Smooth muscle cell (in vitro differentiated cells): ENCODE measurements around the gene TBCK. TPM values are rescaled to one million over a fixed set of nuclear protein-coding genes. Genes with fewer than 3 reads are reported as not detected.

ENCODE experiments used
- DNase-seq: peaks from one replicate; lab custom pipeline; 2025; ENCODE audit not compliant: unreplicated experiment; lab: John Stamatoyannopoulos, UW
- H2AFZ ChIP-seq: fragments of 200-600 bp; sonication (generic); 2 replicates; pipeline ENCODE4 v1.6.0; 2016; ENCODE audit warnings: antibody characterized with exemption, low read depth, mild to moderate bottlenecking
- H3F3A ChIP-seq: fragments of 200-600 bp; sonication (generic); 2 replicates; pipeline ENCODE4 v1.6.0; 2017; ENCODE audit warnings: antibody characterized with exemption, low read depth
- H3K27ac ChIP-seq: fragments of 200-600 bp; sonication (generic); 2 replicates; pipeline ENCODE4 v1.5.1; 2016; ENCODE audit warnings: low read depth, mild to moderate bottlenecking
- H3K27me3 ChIP-seq: fragments of 200-600 bp; sonication (generic); 2 replicates; pipeline ENCODE4 v1.6.1; 2016; ENCODE audit warnings: low read depth, mild to moderate bottlenecking
- H3K36me3 ChIP-seq: fragments of 200-600 bp; sonication (generic); 2 replicates; pipeline ENCODE4 v1.5.1; 2016; ENCODE audit warnings: low read depth
- H3K4me1 ChIP-seq: fragments of 200-600 bp; sonication (generic); 2 replicates; pipeline ENCODE4 v1.5.1; 2016; ENCODE audit warnings: low read depth
- H3K4me2 ChIP-seq: fragments of 200-600 bp; sonication (generic); 2 replicates; pipeline ENCODE4 v1.6.0; 2016; ENCODE audit warnings: mild to moderate bottlenecking
- H3K4me3 ChIP-seq: fragments of 200-600 bp; sonication (generic); 2 replicates; pipeline ENCODE4 v1.5.1; 2016; ENCODE audit warnings: mild to moderate bottlenecking
- H3K79me2 ChIP-seq: fragments of 200-600 bp; sonication (generic); 2 replicates; pipeline ENCODE4 v1.6.0; 2016; ENCODE audit warnings: low read depth, mild to moderate bottlenecking
- H3K9ac ChIP-seq: fragments of 200-600 bp; sonication (generic); 2 replicates; pipeline ENCODE4 v1.6.0; 2016; ENCODE audit warnings: low read depth
- H3K9me3 ChIP-seq: fragments of 200-600 bp; sonication (generic); replicated peaks from 2 replicates; pipeline ENCODE4 v1.5.1; 2016; ENCODE audit warnings: low read depth
- H4K20me1 ChIP-seq: fragments of 200-600 bp; sonication (generic); 2 replicates; pipeline ENCODE4 v1.6.0; 2016; ENCODE audit warnings: low read depth
- CTCF ChIP-seq: fragments of 200-600 bp; sonication (generic); IDR thresholded peaks from 2 replicates; pipeline ENCODE4 v1.5.1; 2017; ENCODE audit warnings: borderline replicate concordance, mild to moderate bottlenecking, antibody characterized with exemption; ENCODE audit not compliant: insufficient read depth, poor library complexity, severe bottlenecking
- whole genome bisulfite sequencing: methylation state at CpG from one replicate; pipeline ENCODE4 v1.1.7; 2016; ENCODE audit warnings: low lambda C conversion rate; 5-methylcytosine and 5-hydroxymethylcytosine counted together
- polyA plus RNA-seq: library from polyadenylated mRNA; unstranded; fragments of >200 nt; fragmentation: Nextera tagmentation; extraction: Ambion mirVana; gene quantifications from 2 replicates; pipeline ENCODE4 v1.2.1, GENCODE V29; 2016
- total RNA-seq: library from RNA; depleted of rRNA; stranded (reverse); fragments of >200 nt; gene quantifications from 2 replicates; pipeline ENCODE4 v1.2.3, GENCODE V29; 2014

TBCK gene
- total and polyA plus RNA-seq, 2 experiments from 2014 or later = 10.0 to 28.1 TPM

- Histone ChIP-seq H3F3A (no peaks in the 10 kb centered on the region), H3K4me3 (no peak overlapping the region), H3K27ac (no peak overlapping the region), H3K79me2 (peaks cover 36% of the 10 kb centered on the region), H3K4me2 (no peak overlapping the region), H3K27me3 (no peaks in the 10 kb centered on the region), H3K9me3 (no peaks in the 10 kb centered on the region), H3K9ac (no peak overlapping the region), H2AFZ (no peak overlapping the region), H3K36me3 (peaks cover 25% of the 10 kb centered on the region), H4K20me1 (peaks cover 17% of the 10 kb centered on the region), H3K4me1 (no peaks in the 10 kb centered on the region)
- no peak for DNase-seq
- TF ChIP-seq CTCF = no peak
- WGBS = 98% methylated on average over 1 of the region's 1 CpG
These were observed 24.8 kb upstream of the TBCK start for GRCh38 chr4:106340774-106341173.

- Histone ChIP-seq H3K9ac (no peak overlapping the region), H2AFZ (no peak overlapping the region), H3K79me2 (peaks cover 36% of the 10 kb centered on the region), H3K4me2 (no peak overlapping the region), H3K27ac (no peak overlapping the region), H3K4me1 (no peaks in the 10 kb centered on the region), H3K36me3 (peaks cover 26% of the 10 kb centered on the region), H3K27me3 (no peaks in the 10 kb centered on the region), H3K4me3 (no peak overlapping the region), H3K9me3 (no peaks in the 10 kb centered on the region), H3F3A (no peaks in the 10 kb centered on the region), H4K20me1 (peaks cover 10% of the 10 kb centered on the region)
- TF ChIP-seq CTCF = no peak
- no peak for DNase-seq
- WGBS = 100% methylated on average over 4 of the region's 4 CpGs
These were observed 23.4 kb upstream of the TBCK start for GRCh38 chr4:106339431-106339830.

- Histone ChIP-seq H3F3A (no peaks in the 10 kb centered on the region), H3K36me3 (peaks cover 29% of the 10 kb centered on the region), H3K4me1 (no peaks in the 10 kb centered on the region), H4K20me1 (peaks cover 3% of the 10 kb centered on the region), H3K4me2 (no peak overlapping the region), H3K4me3 (no peak overlapping the region), H3K27ac (no peak overlapping the region), H3K9me3 (no peaks in the 10 kb centered on the region), H2AFZ (no peak overlapping the region), H3K9ac (no peak overlapping the region), H3K79me2 (peaks cover 36% of the 10 kb centered on the region), H3K27me3 (no peaks in the 10 kb centered on the region)
- DNase-seq = no peak
- whole genome bisulfite sequencing = 97% methylated on average over 3 of the region's 3 CpGs
- TF ChIP-seq CTCF = no peak
These were observed 22.7 kb upstream of the TBCK start for GRCh38 chr4:106338671-106339070.

- H3K4me2 ChIP-seq = no peak overlapping the region
- TF ChIP-seq CTCF = no peak
- no peaks in the 10 kb centered on the region for H3K4me1 ChIP-seq
- no peak overlapping the region for H3K9ac ChIP-seq
- H2AFZ ChIP-seq = no peak overlapping the region
- peaks cover 33% of the 10 kb centered on the region for H3K36me3 ChIP-seq
- no peaks in the 10 kb centered on the region for H3K27me3 ChIP-seq
- H3K27ac ChIP-seq = no peak overlapping the region
- H3K4me3 ChIP-seq = no peak overlapping the region
- peaks cover 3% of the 10 kb centered on the region for H4K20me1 ChIP-seq
- no peak for DNase-seq
- no peaks in the 10 kb centered on the region for H3F3A ChIP-seq
- peaks cover 28% of the 10 kb centered on the region for H3K79me2 ChIP-seq
- H3K9me3 ChIP-seq = no peaks in the 10 kb centered on the region
These were observed 21.9 kb upstream of the TBCK start for GRCh38 chr4:106337916-106338315.
